HG03060 (cell line): ENCODE measurements around the gene TAOK1.

ENCODE experiments used
- ATAC-seq: cut with Tn5 transposase; IDR thresholded peaks from one replicate; pipeline ENCODE4 v1.9.1; 2021; ENCODE audit warnings: low read depth, moderate number of reproducible peaks; ENCODE audit not compliant: unreplicated experiment

TAOK1 gene

DNA sequence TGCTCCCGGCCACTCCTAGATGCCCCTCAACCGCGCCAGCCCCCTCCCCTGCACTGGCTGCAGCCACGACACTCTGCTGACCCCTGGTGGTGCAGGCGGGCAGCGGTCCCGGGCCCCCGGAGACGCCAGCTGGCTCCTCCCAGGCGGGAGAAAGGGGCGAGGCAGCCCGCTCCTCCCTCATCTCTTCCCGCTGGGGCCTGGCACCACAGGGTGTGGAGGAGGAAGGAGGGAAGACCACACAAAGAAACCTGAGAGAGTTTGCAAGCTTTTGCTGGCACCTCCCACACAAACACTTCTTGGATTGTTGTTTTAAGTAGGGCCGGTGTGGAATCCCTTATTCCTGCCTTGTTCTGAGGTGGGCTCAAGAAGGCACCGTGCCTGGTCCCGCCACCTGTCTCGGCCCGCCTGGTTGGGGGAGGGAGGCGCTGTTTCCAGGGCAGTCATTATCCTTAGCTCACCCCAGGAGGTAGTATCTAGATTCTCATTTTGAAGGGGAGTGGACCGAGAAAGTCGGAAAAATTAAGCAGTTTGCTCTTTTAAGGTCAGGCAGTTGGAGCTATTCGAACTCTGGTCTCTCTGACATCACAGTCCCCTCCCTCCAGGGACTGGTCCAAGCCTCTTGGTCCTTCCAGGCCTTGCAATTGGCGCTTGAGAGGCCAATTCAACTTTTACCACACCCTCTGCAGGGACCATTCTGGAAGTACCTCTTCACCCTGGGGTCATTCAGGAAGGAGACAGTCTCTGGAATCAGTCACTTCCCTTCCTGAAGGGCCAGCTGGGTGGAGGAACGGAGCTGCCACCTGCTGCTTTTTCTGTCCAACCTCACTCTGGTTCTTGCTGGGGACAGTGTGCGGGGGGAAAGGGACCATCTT is 201.8 kb downstream of the TAOK1 start:
- no peak for ATAC-seq

GRCh38 chr17:29592850-29593551 is 202.8 kb downstream of the TAOK1 start, which contains the start of gene ANKRD13B:
Gene ANKRD13B, plus strand, starts transcription at chr17:29593132. Its CDS starts 490 bp downstream, at chr17:29593622.
- ATAC-seq = no peak

DNA sequence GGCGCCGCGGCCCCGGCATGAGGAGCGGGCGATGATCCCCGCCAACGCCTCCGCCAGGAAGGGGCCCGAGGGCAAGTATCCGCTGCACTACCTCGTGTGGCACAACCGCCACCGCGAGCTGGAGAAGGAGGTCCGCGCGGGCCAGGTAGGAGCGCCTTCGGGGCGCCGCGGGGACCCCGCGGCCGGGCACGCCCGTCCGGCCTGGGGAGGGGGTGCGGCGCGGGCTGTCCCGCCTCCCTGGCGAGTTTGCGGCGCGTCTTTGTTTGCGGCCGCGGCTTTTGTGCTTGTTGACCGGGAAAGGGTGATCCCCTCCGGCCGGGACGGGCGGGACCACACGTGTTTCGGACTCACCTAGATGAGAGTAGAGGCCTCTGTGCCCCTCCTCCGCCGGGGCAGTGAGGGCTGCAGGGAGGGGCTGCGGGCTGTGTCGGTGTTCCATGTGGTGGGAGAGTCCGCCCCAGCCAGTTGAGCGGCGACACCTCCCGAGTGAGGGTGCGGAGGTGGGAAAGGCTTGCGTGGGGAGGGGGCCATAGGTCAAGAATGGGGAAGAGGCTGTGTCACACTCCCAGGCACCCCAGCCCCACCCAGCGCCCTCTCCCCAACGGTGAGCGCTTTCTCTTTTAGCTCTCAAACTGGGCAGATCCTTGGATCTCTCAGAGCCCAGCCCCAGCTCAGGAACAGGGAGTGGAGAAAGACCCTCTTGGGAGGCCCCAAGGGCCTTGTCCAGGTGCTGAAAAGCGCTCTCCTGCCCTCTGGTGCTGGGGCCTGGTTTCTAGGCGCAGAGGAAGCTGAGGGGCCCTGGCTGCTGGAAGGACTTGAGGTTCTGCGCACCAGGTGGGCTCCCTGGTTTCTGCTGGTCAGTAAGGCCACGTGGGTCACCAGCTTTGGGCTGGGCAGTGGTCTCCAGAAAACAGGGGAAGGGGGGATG is 203.7 kb downstream of the TAOK1 start:
- ATAC-seq = no peak

DNA sequence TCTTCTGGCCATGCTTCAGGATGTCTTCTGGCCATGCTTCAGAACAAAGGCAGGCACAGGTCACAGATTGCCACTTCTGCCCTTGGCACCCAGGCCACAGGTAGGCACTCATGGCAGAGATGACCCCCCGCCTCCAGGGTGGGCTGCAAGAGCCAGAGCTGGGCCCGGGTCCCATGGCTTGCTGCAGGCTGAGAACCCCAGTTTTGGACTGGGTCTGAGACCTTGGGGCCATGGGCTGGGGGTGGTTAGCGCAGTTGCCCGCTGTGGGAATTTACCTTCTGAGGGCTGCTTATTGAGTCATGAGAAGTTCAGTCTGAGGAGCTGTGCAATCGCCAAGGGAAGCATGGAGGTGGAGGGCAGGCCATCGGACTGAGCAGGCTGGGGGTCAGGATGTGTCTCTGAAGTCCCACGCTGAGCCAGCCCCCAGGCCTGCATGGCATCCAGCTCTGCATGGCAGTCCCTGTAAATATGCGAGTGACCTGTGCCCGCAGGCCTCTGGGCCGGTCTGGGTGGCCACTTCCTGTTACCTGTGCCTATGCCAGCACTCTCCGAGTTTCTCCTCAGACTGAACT is 204.4 kb downstream of the TAOK1 start:
- no peak for ATAC-seq

DNA sequence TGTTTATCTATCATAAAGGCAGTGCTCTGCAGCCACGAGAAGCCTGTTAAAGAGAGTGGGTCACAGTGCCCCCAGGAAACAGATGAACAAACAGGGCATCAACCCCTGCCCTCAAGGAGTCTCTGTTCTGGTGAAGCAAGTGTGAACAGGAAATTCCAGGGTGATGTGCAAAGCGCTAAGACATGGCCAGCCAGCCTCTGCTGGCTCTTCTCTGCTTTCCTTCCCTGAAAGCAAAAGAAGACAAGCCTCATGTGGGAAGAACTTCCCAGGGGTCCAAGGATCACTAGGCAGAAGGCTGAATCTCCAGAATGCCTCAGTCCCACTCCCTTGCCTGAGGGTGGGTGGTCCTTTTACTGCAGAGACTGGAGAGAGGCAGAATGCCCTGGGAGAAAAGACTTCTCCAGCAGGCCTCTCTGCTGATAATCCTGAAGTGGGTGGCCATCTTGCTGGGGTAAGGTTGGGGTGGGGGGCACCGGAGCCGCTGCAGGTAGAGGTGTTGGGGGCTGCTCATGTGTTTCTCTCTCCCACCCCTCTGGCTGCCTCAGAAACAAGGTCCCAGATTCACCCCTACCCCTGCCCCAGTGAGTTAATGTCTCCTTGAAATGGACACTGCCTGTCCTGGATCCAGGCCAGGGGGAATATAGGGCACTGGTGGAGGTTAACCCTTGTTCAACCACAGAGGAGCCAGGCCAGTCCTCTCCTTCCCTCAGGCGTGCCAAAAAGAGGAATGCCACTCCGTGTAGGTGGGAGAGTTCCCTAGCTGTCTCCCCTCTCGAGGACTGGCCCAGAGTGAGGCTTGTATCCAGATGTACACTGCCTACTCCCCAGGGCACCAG is 205.2 kb downstream of the TAOK1 start:
- ATAC-seq = no peak

- ATAC-seq = no peak
These were observed 206.0 kb downstream of the TAOK1 start for GRCh38 chr17:29595943-29596774.

GRCh38 chr17:29596811-29597210 is 206.6 kb downstream of the TAOK1 start:
- no peak for ATAC-seq

- no peak for ATAC-seq
These were observed 207.4 kb downstream of the TAOK1 start for GRCh38 chr17:29597361-29598172.
